Measurements from ENCODE around the gene SMTNL2.

- TF ChIP-seq, protein P1, sequence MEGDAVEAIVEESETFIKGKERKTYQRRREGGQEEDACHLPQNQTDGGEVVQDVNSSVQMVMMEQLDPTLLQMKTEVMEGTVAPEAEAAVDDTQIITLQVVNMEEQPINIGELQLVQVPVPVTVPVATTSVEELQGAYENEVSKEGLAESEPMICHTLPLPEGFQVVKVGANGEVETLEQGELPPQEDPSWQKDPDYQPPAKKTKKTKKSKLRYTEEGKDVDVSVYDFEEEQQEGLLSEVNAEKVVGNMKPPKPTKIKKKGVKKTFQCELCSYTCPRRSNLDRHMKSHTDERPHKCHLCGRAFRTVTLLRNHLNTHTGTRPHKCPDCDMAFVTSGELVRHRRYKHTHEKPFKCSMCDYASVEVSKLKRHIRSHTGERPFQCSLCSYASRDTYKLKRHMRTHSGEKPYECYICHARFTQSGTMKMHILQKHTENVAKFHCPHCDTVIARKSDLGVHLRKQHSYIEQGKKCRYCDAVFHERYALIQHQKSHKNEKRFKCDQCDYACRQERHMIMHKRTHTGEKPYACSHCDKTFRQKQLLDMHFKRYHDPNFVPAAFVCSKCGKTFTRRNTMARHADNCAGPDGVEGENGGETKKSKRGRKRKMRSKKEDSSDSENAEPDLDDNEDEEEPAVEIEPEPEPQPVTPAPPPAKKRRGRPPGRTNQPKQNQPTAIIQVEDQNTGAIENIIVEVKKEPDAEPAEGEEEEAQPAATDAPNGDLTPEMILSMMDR (IDR thresholded peaks at IDR 0.05), result no peak
- no peak for TF ChIP-seq POLR2A (IDR thresholded peaks at IDR 0.05)
Observed at GRCh38 chr17:4584917-4585637, 748 bp downstream of the SMTNL2 start.
